Type B pancreatic cell (in vitro differentiated cells): Measurements from ENCODE around the gene AMY1C. TPM values are rescaled to one million over a fixed set of nuclear protein-coding genes. Genes with fewer than 3 reads are reported as not detected.
A peak's percentile ranks its signal among the peaks of the same experiment; 100 is the strongest.
"Not testable (repeated sequence)": the region's sequence is repeated elsewhere in the genome, so short reads cannot be mapped to it uniquely, and the experiment has no call there.

ENCODE experiments used
- DNase-seq: peaks from one replicate; pipeline ENCODE4 v3.0.0; 2021; ENCODE audit warnings: mixed read lengths; ENCODE audit not compliant: unreplicated experiment; ENCODE audit errors: extremely low spot score
- H3K27ac Mint-ChIP-seq: 2 replicates; pipeline ENCODE4 v1.8.0; 2021; ENCODE audit warnings: mild to moderate bottlenecking, mixed read lengths
- H3K27me3 Mint-ChIP-seq: 2 replicates; pipeline ENCODE4 v1.8.0; 2021; ENCODE audit warnings: mixed read lengths
- H3K36me3 Mint-ChIP-seq: 2 replicates; pipeline ENCODE4 v1.8.0; 2021; ENCODE audit warnings: mixed read lengths
- H3K4me1 Mint-ChIP-seq: one replicate; pipeline ENCODE4 v1.8.0; 2021; ENCODE audit warnings: mixed read lengths; ENCODE audit not compliant: unreplicated experiment
- H3K4me3 Mint-ChIP-seq: 2 replicates; pipeline ENCODE4 v1.8.0; 2021; ENCODE audit warnings: mild to moderate bottlenecking, mixed read lengths
- H3K9me3 Mint-ChIP-seq: 2 replicates; pipeline ENCODE4 v1.8.0; 2021; ENCODE audit warnings: mixed read lengths
- long read RNA-seq: library from polyadenylated mRNA; unstranded; transcript quantifications from one replicate; pipeline ENCODE4 v2.0.0, GENCODE V29; 2020
- total RNA-seq: library from RNA; stranded (reverse); gene quantifications from 2 replicates; pipeline ENCODE4 v1.2.1, GENCODE V29; 2021; ENCODE audit warnings: low replicate concordance

Gene AMY1C
- total RNA-seq, result not detected in 2 replicates
- long read RNA-seq, result 0 reads

- H3K27me3 Mint-ChIP-seq, H3K27ac Mint-ChIP-seq, H3K9me3 Mint-ChIP-seq, H3K36me3 Mint-ChIP-seq, H3K4me3 Mint-ChIP-seq, DNase-seq, H3K4me1 Mint-ChIP-seq: not testable (repeated sequence)
Observed at GRCh38 chr1:103749598-103749997, at the start of gene AMY1C. Gene AMY1C (plus strand): TSS chr1:103749898. CDS start chr1:103750470, 572 bp downstream.

DNA sequence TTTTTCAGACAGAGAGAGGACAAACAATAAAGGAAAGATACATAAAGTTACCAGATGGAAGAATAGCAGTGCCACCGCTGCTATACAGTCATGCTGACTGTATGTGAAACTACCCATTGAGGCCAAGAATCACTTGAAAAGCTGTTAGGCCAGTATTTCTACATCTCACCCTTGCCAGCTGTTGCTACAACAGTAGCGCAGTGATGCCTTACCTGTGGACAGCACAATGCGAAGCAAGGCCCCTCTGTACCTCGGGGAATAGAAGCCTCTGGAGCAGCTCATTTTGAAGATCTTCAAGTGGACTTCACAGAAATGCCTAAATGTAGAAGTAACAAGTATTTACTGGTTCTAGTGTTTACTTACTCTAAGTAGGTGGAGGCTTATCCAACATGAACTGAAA is 49.0 kb upstream of the AMY1C start:
- not testable (repeated sequence) for H3K9me3 Mint-ChIP-seq, H3K36me3 Mint-ChIP-seq, H3K27me3 Mint-ChIP-seq, H3K4me3 Mint-ChIP-seq, H3K27ac Mint-ChIP-seq, DNase-seq, H3K4me1 Mint-ChIP-seq

DNA sequence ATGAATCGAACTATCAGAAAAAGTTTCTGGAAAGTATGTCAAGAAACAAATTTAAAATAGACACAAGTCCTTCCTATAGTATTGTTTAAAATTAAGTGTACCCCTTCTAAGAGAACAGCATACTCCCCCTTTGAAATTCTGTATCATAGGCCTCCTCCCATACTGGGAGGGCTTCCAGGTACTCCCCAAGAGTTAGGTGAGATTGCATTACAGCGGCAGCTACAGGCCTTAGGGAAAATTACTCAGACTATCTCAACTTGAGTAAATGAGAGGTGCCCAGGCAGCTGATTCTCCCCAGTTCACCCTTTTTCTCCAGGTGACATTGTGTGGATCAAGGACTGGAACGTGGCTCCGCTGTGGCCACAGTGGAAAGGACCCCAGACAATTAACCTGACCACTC is 48.4 kb upstream of the AMY1C start:
- H3K27me3 Mint-ChIP-seq, H3K9me3 Mint-ChIP-seq, H3K36me3 Mint-ChIP-seq, H3K27ac Mint-ChIP-seq, H3K4me1 Mint-ChIP-seq, DNase-seq, H3K4me3 Mint-ChIP-seq: not testable (repeated sequence)

- not testable (repeated sequence) for H3K9me3 Mint-ChIP-seq, H3K4me3 Mint-ChIP-seq
Observed at GRCh38 chr1:103707670-103708069, 42.0 kb upstream of the AMY1C start.

GRCh38 chr1:103710381-103710780 is 39.3 kb upstream of the AMY1C start:
- not testable (repeated sequence) for DNase-seq, H3K27ac Mint-ChIP-seq, H3K36me3 Mint-ChIP-seq, H3K9me3 Mint-ChIP-seq, H3K4me1 Mint-ChIP-seq, H3K4me3 Mint-ChIP-seq, H3K27me3 Mint-ChIP-seq

More at GRCh38 chr1:103707670-103708069, 42.0 kb upstream of the AMY1C start:
- DNase-seq, H3K27ac Mint-ChIP-seq, H3K36me3 Mint-ChIP-seq, H3K4me1 Mint-ChIP-seq, H3K27me3 Mint-ChIP-seq: not testable (repeated sequence)

DNA sequence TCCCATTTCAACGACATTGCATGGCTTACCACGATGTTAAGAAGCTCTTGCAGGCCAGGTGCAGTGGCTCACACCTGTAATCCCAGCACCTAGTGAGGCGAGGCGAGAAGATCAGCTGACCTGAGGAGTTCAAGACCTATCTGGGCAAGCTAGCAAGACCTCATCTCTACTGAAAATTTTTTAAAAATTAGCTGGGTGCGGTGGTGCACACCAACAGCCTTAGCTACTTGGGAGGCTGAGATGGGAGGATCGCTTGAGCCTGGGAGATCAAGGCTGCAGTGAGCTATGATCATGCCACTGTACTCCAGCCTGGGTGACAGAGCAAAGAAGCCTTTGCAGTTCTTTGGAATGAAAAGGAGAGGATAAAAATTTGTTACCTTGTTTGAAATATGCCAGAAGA is 32.3 kb upstream of the AMY1C start:
- not testable (repeated sequence) for H3K27me3 Mint-ChIP-seq, H3K4me3 Mint-ChIP-seq, H3K27ac Mint-ChIP-seq, H3K4me1 Mint-ChIP-seq, H3K36me3 Mint-ChIP-seq, H3K9me3 Mint-ChIP-seq
- DNase-seq, result peak; percentile 51

DNA sequence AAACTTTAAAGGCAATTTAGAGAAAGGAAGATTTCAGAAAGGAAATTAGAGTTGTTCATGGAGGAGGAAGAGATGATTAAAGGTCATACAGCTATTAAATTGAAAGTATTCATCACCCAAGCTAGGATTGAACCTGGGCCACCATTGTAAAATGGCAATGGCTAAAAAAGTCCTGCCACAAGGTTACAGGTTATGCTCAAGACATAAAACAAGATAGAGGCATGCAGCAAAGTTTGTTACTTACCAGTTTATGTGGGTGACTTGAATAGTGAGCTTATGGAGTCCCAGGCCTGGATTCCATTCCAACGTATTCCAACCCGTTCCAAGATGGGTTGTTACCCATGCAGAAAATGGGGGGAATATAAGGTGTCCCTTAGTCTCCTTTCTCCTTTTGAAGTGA is 28.2 kb upstream of the AMY1C start:
- not testable (repeated sequence) for H3K27me3 Mint-ChIP-seq, H3K27ac Mint-ChIP-seq, H3K9me3 Mint-ChIP-seq, H3K4me1 Mint-ChIP-seq, H3K4me3 Mint-ChIP-seq, DNase-seq, H3K36me3 Mint-ChIP-seq

GRCh38 chr1:103735334-103735733 is 14.4 kb upstream of the AMY1C start:
- not testable (repeated sequence) for H3K4me3 Mint-ChIP-seq, H3K4me1 Mint-ChIP-seq, DNase-seq, H3K27ac Mint-ChIP-seq, H3K27me3 Mint-ChIP-seq, H3K36me3 Mint-ChIP-seq, H3K9me3 Mint-ChIP-seq

GRCh38 chr1:103738031-103738430 is 11.7 kb upstream of the AMY1C start:
- DNase-seq, H3K27me3 Mint-ChIP-seq, H3K9me3 Mint-ChIP-seq, H3K36me3 Mint-ChIP-seq, H3K27ac Mint-ChIP-seq, H3K4me3 Mint-ChIP-seq, H3K4me1 Mint-ChIP-seq: not testable (repeated sequence)

DNA sequence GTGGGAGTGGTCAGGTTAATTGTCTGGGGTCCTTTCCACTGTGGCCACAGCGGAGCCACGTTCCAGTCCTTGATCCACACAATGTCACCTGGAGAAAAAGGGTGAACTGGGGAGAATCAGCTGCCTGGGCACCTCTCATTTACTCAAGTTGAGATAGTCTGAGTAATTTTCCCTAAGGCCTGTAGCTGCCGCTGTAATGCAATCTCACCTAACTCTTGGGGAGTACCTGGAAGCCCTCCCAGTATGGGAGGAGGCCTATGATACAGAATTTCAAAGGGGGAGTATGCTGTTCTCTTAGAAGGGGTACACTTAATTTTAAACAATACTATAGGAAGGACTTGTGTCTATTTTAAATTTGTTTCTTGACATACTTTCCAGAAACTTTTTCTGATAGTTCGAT is 5.2 kb upstream of the AMY1C start:
- H3K4me3 Mint-ChIP-seq, H3K27ac Mint-ChIP-seq, H3K27me3 Mint-ChIP-seq, H3K9me3 Mint-ChIP-seq, H3K36me3 Mint-ChIP-seq, DNase-seq, H3K4me1 Mint-ChIP-seq: not testable (repeated sequence)

GRCh38 chr1:103745040-103745439 is 4.7 kb upstream of the AMY1C start:
- not testable (repeated sequence) for H3K4me3 Mint-ChIP-seq, H3K36me3 Mint-ChIP-seq, H3K27ac Mint-ChIP-seq, H3K27me3 Mint-ChIP-seq, H3K9me3 Mint-ChIP-seq, H3K4me1 Mint-ChIP-seq, DNase-seq

DNA sequence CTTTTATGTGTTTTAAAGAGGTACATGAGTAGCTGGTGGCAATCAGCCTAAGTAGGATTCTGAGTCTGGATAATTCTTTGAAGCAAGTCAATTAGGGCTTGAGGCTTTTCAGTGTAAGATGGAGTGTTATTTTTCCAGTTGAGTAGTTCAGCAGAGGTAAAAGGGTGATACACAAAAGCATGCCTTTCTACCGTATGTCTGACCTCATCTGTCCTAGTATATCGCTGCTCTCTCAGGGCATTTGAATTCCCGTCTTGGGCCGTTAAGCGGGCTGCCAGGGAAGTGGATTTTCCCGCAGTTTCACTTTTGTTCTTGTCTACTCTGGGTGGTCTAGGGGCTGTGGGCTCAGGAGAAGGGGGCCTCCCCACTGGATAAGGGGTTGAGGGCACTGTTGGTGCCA is 1.4 kb upstream of the AMY1C start:
- H3K9me3 Mint-ChIP-seq, H3K4me1 Mint-ChIP-seq, H3K27ac Mint-ChIP-seq, H3K36me3 Mint-ChIP-seq, H3K4me3 Mint-ChIP-seq, DNase-seq, H3K27me3 Mint-ChIP-seq: not testable (repeated sequence)
